NCI-H2107 (cell line): Measurements from ENCODE around the gene ITIH1.

Experiments
- DNase-seq: peaks from one replicate; lab custom pipeline; 2025; lab: John Stamatoyannopoulos, UW

ITIH1 gene

DNA sequence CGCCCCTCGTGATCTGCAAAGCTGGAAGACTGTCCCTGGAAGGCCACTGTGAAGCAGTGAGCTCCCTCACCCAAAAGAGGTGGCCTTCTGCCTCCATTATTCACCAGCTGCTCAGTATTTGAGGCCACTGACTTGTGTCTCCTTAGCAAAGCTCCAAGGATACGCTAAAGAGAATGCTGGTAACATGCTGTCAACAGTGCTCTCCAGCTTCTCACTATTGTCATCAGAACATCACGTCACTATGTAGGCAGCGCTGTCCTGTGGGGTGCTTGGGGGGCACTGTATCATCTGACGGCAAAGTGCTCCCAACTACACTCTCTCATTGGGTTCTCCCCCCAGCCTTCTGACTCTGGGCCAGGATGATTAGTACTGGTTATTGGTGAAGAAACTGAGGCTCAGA lies 38.8 kb downstream of the ITIH1 start:
- DNase-seq = no peak

DNA sequence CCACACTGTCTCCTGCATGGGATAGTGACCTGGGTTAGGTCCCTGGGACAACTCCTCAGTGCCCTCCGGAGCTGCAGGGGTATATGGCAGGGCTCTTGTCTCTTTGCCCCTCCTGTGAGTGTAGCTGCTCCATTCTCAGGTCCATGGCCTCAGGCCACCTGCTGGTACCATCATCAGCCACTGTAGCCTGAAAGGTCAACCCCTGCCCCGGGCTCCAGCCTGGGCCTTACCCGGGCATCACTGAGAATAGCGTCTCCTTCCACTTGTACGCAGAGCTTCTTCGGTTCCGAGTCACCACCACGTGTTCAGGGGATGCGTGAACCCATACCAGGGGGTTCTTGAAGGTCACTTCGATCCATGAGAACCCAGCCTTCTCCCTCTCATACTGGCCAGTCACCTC lies 39.3 kb downstream of the ITIH1 start:
- DNase-seq = no peak

DNA sequence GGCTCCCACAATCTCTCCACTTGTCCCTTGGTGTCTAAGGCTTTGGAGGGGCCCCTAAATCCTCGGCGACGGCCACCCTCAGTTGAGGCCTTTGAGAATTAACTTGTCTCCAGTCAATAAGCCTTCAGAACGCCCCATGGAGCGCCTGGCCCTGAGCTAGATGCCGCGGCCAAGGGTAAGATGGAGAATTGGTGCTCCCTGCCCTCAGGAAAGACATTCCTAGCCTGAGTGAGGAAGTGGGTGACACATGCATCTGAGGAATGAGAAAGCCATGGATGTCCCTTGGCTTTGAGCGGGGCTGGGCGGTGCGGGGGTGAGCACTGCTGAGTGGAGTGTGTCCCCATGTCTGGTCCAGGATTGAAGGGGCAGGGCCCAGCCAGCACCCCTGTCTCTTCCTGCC lies 39.8 kb downstream of the ITIH1 start:
- no peak for DNase-seq

DNA sequence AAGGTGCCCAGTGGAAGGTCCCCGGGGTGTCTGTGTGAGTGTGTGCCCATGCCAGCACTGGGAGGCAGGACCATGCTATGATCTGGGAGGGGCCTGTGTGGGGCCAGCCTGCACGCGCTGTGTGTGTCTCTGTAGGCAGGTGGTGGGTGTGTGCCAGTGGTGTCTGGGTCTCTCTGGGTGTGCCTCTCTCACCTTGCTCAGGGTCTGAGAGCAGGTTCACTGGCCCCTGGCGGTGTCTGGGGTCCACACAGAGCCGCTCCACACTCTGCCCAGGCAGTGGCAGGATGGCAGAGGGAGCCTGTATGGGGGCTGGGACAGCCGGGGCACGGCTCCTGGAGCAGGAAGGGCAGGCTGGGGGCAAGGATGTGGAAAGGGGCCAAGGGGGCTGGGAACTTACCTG lies 40.5 kb downstream of the ITIH1 start:
- DNase-seq = no peak

DNA sequence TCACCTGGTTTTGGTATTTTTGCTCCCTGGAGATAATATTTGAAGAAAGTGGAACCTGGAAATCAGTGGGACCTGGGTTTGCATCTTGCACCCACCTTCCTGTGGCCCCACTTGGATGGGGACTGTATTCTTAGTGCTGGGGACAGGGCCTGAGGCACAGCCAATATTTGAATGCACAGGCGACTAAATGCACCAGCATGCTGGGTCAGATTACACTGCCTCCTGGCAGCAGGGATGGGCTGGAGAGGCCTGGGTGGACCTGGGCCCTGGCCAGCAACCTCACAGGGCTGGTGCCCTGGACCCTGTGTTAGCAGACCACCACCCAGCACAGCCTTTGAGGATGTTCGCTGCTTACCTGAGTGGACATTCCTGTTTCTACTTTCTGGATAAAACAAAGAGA lies 42.5 kb downstream of the ITIH1 start:
- DNase-seq = no peak

DNA sequence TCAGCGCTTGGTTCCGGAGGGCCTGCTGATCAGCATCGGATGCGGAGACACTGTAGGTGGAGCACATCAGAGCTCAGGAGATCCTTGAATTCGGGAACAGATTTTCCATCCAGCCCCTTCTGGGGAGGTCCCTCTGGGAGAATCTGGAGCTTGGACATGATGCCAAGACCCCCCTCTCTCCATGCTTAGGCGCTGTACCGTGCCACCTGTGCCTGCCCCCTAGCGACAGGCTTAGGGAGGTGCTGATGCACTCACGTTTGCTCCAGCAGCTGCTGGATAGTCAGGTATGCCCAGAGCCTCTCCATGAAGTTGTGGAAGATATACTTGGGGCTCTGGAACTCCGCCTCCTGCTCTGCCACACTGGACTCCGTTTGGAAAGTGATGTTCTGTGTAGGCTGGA lies 43.3 kb downstream of the ITIH1 start:
- DNase-seq = no peak

DNA sequence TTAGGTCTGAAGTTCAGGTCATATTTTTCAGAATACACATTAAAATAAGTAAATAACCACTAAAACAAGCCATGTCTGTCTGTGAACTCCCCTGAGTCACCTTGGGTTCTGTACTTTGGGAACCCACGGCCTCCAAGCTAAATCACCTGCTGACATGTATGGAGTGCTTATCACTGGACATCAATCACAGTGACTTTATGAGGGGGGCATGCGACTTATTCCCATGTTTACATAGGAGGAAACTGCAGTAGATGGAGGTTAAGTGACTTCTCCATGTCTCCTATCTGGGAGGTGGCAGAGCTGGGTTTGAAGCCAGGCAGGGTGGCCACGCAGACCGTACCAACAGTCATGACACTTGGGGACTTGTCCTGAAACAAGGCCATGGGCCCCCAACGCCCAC lies 45.0 kb downstream of the ITIH1 start:
- no peak for DNase-seq

DNA sequence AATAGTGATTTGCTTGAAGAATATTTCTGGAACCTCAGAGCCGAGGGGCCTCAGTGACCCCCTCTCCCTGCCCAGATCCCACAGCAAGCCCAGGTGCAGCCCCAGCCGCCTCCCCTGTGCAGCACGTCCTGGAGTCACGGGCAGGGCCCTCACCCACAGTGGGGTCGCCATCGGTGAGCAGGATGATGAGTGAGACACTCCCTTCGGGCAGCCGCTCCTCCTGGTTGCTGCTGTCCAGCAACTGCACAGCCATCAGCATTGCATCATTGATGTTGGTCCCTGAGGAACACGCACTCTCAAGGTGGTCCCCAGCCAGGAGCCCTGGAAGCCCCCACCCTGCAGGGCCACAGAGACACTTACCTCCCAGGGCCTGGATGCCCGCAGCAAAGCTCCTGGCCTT lies 46.6 kb downstream of the ITIH1 start:
- DNase-seq = no peak

DNA sequence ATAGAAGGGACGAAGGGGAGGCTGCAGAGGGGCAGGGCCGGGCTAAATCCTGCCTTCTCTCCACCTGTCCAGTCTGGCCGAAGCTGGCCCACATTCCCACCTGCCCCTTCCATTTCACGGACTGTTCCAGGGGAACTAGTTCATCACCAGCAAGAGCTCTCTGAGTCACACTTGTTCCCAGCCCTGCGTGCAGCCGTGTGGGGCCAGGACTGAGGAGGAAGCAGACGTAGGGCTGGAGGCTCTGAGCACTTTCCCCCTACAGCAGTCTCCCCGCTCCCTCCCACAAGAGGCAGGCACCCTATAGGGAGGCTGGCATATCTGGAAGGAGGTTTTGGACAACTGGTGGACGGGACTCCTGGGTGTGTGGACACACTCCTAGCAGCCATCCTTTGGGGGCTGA lies 50.0 kb downstream of the ITIH1 start:
- DNase-seq = no peak

DNA sequence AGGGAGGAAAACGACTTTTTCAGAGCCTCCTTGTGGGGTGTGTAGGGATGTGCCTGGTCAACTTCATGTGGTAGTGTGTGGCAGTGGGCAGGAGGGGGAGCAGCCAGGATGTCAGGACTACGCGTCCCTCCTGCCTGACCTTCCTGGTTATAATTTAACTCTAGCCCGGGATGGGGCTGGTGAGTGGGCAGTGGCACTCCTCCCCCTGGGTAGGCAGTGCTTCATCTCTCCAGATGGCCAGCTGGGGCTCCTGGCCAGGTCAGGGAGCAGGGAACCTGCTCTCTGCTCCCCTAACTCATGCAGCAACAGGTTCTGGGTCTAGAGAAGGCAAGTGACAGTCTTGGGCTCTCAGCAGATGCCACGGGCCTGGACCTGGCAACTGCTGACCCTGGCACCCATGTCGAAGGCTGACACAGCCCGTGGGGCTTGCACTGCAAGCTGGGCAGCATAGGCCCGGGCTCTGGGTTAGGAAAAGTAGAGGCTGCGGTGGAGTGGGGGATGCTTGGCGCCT lies 50.5 kb downstream of the ITIH1 start:
- DNase-seq = no peak

DNA sequence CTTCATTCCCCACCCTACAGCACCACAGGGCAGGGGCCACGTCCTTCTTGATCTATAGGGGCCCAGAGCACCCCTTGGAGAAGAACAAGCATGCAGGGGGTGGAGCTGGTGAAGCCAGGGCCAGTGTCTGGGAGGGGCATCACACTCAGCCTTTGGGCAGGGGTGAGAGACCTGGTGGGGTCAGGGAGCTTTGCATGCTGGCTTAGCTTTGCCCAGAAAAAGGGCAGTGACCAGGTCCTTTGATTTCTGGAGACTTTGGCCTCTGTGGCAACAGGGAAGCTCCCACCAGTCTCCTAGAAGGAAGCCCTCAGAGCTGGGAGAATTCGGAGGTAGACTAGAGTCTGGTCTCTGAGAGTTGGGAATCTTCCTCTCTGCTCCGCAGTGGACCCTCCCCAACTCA lies 52.1 kb downstream of the ITIH1 start:
- no peak for DNase-seq

DNA sequence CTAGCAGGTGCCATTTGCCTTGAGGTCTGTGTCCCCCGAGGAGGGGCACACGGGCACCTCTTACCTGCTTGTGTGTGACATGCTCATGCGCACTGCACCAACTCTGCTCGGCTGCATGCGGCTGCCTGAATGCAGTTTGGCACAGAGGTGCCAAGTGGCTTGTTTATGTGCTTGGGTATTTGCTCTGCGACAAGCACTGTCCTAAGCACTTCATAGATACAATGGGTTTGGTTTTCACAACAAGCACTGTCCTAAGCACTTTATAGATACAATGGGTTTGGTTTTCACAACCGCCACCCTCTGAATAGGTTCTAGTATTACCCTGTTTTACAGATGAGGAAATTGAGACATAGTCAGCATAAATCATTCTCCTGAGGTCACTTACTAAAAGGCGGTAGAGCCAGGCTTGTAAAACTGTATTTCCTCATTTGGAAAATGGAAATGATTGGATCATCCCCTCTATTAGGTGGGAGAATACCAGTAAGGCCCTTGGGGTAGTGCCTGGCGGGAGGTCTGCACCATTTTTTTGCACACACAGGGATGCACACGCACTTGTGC lies 52.6 kb downstream of the ITIH1 start:
- DNase-seq = no peak

DNA sequence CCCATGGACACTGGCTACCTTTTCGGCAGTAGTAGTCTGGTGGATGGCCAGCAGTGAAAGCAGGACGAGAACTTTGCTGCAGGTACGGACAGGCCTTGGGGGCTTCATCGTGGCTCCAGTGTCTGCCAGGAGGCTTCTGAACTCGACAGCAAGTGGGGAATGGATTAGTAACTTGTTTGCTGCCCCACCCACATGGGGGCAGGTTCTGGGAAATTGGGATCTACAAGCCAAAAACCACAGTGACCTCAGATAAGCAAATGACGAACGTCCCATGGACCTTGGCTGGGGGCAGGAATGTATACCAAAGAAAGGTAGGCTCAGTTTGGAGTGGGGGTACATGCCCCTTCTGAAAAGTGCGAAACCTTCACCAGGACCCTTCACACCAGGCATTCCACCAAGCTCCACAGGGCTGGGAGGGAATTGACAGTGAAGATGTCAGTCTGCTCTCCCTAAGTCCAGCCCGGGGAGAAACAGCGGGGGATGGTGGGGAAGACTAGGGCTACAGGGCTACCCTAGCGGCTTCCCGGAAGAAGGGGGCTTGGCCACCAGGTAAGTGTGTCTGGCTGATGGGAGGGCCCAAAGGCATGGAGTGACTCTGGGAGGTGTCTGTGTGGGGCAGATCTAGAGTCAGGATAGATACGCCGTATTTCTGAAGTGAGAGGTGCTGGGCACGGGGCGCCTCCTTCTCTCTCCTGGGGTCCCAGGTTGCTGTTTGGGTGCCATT lies 53.3 kb downstream of the ITIH1 start, which contains the start of gene ITIH4:
Gene ITIH4 (minus strand): TSS at position 138 of the 724 bp plus-strand sequence. CDS start 30 bp downstream, at position 108.
- DNase-seq = no peak

DNA sequence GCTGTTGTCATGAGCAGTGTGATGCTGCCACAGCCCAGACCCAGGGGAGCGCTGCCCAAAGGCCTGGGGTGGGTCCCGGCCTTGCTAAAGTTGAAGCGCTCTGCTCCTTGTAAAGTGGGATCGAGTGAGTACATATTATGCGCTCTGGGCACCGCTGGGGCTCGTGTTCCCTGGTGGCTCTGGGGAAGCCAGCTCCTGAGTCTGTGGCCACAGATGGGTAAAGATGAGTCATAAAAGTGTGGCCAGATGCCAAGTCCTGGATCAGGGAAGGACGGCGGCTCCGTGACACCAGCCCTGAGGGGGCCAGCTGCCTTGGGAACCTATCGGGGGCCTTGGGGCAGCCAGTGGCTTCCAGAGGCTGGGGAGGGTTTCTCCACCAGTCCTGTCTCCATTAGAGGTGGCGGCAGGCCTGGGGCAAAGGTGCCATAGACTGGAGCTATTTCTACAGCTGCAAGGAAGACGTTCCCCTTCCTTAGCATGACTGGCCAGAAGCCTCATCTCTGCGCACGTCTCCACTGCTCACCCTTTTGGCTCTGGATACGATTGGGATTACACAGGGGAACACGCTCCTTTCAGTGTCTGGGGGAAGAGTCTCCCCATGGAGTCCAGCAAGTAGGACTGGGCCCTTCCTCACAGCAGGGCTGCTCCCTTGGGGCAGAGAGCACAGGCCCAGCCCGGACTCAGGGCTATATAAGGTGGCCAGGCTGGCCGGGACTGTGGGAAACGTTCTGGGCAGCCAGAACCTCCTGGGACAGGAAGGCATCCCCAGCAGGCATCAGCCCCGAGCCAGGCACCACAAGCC lies 54.3 kb downstream of the ITIH1 start:
- DNase-seq = no peak

DNA sequence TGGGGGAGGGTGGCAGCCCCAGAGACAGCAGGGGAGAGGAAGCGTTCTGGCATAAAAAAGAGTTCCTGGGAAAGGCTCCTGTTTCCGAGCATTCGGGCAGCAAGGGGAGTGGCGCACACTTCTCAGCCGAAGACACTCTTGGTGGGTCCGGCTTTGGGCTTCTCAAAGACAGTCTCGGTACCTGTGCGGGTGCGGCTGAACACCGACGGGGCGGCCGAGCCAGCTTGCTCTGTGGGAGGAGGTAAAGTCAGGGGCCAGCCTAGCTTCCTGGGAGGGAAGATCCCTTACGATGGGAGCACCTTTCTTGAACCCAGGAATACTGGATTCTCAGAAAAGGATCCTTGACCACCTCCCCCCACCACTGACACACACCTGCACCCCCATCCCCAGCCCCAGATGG lies 55.8 kb downstream of the ITIH1 start:
- DNase-seq = no peak

DNA sequence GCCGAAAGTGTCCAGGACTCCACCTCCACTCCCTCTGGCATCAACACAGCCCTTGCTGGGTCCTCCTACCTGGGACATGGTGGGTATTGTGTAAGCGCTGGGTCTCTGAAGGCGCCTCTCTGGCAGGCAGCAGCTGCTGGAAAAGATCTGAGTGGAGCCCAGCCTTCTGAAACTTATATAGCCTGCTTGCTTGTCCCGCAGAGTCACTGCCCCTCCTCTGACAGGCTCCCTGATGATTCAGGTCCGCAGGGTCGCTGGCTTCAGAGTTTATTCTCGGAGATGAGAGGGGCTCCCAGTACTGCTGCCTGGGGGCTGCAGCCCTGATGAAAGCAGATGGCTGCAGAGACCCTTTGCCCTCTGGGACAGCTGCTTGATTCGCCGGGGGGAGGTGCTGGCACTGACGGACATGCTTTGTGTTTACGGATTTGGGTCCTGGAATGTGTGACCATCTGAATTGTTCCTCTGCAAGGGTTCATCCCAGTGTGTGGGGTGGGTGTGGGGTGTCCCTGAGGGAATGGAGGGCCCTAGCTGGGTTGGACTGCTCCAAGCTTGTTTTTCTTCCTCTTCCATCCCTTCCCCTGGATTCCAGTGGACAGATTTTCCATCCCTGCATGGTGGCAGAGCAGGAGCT lies 57.6 kb downstream of the ITIH1 start, which contains the start of gene MUSTN1:
Gene MUSTN1 (minus strand): TSS at position 149 of the 631 bp plus-strand sequence. CDS start 71 bp downstream, at position 78.
- no peak for DNase-seq

DNA sequence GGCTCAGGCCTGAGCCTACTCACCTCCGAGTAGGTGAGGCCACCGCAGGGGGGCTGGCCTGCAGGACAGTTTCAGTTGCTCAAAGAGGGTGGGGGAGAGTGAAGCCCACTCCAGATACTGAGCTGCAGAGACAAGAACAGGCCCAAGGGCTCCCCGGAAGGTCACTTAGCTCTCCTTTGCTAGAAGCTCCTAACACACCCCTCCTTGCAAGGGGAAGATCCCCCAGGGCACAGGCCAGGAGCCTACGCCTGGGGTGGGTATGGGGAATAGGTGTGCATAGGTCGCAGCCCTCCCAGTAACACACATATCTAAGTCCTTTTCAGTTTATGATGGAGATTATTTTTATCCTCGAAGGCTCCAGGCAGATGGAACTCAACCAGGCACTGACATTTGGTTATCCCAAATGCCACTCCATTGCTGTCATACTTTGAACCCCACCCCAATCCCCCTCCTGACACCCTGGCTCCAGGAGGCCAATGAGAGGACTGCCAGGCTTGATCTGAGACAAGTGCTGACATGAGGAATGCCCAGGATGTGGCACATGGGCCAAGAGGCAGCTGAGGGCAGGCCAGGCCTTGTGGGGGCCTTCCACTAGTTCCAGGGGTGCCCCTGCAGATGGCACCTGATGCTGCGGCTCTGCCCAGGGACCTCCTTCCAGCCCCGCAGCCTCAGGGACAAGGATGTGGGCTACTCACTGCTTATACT lies 58.5 kb downstream of the ITIH1 start:
- DNase-seq = no peak

DNA sequence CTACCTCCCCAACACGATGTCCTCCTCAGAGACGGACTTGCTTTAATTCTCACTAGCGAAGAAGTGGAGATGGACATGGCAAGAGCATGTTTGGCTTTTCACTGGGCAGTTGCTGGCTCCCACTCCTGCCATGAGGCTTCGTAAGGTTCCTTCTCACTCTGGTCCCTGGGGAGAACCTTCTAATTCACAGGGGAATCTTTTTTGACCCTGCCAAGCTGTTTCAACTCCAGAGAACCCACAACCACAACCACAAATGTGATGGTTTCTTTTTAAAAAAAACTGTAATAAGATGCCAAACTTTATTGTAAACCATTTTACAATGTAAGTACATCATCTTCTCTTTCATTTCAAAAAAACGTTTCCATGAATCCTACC lies 59.1 kb downstream of the ITIH1 start:
- DNase-seq = no peak

DNA sequence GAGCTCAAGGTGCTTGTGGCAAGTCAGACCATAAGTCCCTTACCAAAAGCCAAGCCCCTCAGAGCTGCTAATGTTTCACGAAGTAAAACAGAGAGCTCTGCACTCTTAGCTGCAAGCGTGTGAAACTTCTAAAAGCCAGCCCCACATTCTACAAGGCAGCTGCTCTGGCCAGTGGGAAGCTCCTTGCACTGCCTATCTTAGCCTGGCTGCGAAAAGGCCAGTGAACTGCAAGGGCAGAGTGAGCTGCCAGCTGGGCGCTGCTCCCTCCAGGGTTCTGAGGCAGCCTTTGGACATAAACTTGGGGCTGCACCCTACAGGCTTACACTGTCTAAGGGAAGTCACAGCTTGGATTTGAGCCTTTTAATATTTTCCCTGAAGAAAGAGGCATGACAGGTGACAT lies 59.6 kb downstream of the ITIH1 start:
- DNase-seq = no peak

DNA sequence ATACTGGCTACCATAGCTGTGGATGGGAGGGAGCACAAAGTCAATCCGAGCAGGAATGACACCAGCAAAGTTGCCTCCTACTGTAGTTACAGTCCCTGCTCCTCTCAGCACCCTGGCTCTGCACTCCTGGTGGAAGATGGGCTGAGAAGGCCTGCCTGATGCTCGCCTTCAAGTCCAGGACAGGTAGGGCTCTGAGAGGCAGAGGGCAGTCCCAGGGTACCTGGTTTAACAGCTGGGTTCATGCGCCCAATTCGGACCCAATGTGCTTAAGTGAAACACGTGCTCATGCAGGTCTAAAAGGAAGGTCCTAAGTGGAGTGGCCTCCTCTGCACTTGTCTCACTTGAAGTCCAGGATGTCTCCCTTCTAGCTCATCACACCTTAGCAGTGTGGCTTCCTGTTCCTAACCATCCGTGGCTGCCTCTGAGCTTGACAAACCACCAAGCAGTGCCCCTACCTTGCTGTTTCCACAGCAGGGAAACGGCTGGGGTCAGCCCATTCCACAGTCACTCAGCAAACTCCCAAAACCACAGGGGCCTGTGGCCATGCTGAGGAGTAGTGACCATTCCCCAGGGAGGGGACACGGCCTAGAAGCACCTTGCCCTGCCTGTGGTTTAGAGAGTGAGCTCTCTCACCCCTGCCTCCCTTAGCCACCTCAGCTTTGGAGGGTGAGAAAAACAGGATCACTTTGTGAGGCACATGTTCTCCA lies 61.3 kb downstream of the ITIH1 start:
- no peak for DNase-seq

DNA sequence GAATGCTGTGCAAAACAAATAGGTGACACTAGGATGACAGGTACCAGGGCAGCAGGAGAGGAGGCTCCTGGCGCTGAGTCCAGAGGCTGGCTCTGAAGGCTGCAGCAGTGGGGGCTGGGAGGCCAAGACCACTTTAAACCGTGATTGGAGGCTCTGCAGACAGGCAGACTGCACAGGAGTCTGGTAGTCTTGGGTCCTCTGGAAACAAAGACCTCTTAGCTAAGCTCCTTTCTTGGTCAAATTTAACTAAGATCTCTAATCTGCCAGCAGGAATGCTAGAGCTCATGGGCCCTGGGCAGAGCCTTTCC lies 61.8 kb downstream of the ITIH1 start:
- no peak for DNase-seq
